Urinary bladder (tissue), 4 donors: ENCODE measurements around the gene CYP4B1. TPM values are rescaled to one million over a fixed set of nuclear protein-coding genes. Genes with fewer than 3 reads are reported as not detected.
"Not testable (repeated sequence)": the region's sequence is repeated elsewhere in the genome, so short reads cannot be mapped to it uniquely, and the experiment has no call there.

Source experiments
- DNase-seq: peaks from one replicate; pipeline ENCODE4 v3.0.0-alpha.2; 2015; ENCODE audit errors: extremely low spot score
- H3K27ac ChIP-seq: one replicate; pipeline ENCODE4 v1.5.1; 2013; ENCODE audit warnings: low read depth, mild to moderate bottlenecking, moderate library complexity
- H3K36me3 ChIP-seq: one replicate; pipeline ENCODE4 v1.6.1; 2013; ENCODE audit warnings: mild to moderate bottlenecking, moderate library complexity; ENCODE audit not compliant: insufficient read depth
- H3K4me1 ChIP-seq: one replicate; pipeline ENCODE4 v1.6.1; 2013; ENCODE audit warnings: mild to moderate bottlenecking, moderate library complexity; ENCODE audit not compliant: insufficient read depth
- H3K4me3 ChIP-seq: one replicate; pipeline ENCODE4 v1.5.1; 2013; ENCODE audit warnings: low read depth, low read length
- WGBS: extraction: QIAGEN DNeasy Blood & Tissue Kit; methylation state at CpG from one replicate; pipeline ENCODE4 v1.1.7; 2013; 5-methylcytosine and 5-hydroxymethylcytosine counted together
- polyA plus RNA-seq: library from polyadenylated mRNA; stranded (reverse); fragments of 200-250 nt; gene quantifications from one replicate; pipeline ENCODE4 v1.2.3, GENCODE V29; 2013
- total RNA-seq: library from RNA; depleted of rRNA; stranded (reverse); fragments of >200 nt; gene quantifications from one replicate; pipeline ENCODE4 v1.2.3, GENCODE V29; 2014
- donor health status: healthy with polysubstance abuse.
- donor health status: healthy.

Gene CYP4B1
- total and polyA plus RNA-seq, 2 donors: 56.6 to 71.5 TPM

DNA sequence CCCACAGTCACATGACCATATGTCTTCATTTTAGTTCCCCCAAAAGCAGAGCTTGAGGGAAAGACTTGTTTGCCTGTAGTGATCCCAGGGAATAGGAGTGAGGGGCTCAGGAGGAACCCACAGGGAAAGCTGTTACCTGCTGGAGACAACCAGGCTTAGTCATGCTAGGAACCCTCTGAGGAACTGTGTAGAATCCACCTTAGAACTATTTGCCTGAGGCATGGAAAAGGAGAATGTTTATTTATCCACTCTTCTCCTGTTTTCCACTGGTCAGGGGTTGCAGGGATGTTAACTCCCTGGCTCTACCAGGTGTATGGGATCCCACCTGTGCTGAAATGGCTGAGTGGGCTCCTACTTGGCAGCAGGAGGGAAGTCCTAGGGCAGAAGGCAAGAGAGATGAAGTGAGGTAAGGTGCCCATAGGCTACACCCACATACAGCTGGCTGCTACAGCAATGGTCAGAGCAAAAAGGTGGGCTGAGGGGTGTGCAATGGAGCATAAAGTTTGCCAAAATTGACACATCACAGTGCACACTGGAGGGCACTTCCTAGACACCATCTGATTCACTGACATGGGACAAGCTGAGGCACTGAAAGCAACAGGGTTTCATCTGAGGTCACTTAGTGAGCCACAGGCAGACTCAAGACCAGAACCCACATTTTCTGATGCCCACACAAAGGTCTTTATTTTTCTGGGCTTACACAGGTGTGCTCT, 29.7 kb upstream of the CYP4B1 start:
- no peak for DNase-seq
- H3K4me1 ChIP-seq: no peaks in the 10 kb centered on the region

GRCh38 chr1:46770541-46770940, 28.3 kb upstream of the CYP4B1 start:
- Histone ChIP-seq H3K27ac (no peak overlapping the region), H3K36me3 (no peaks in the 10 kb centered on the region), H3K4me3 (no peak overlapping the region), H3K4me1 (no peaks in the 10 kb centered on the region)
- DNase-seq: no peak
- WGBS: 74% methylated on average over 3 of the region's 3 CpGs

More for the DNA sequence above, 29.7 kb upstream of the CYP4B1 start:
- Histone ChIP-seq H3K36me3 (no peaks in the 10 kb centered on the region), H3K4me3 (no peak overlapping the region), H3K27ac (no peak overlapping the region)

DNA sequence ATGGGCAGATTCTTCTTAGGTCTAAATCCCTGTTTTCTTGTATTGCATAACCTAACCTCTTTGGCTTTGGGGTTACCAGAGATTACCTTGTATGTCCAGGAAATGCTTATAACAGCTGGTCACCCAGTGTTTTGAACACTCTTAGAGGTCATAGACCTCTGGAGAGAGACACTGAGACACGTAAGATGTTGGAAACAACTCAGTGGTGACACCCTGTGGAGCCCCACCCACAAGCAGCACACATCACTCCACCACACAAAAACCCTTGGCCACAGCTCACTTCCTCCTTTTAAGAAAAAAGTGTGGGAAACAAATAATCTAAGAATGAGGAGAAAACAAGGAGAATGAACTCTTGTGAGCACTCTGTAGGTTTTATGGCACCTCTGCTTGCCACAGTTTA, 26.3 kb upstream of the CYP4B1 start:
- DNase-seq: no peak
- H3K4me3 ChIP-seq: no peak overlapping the region
- WGBS: 50% methylated on average over 1 of the region's 1 CpG
- no peaks in the 10 kb centered on the region for H3K36me3 ChIP-seq
- H3K27ac ChIP-seq: no peak overlapping the region
- no peaks in the 10 kb centered on the region for H3K4me1 ChIP-seq

DNA sequence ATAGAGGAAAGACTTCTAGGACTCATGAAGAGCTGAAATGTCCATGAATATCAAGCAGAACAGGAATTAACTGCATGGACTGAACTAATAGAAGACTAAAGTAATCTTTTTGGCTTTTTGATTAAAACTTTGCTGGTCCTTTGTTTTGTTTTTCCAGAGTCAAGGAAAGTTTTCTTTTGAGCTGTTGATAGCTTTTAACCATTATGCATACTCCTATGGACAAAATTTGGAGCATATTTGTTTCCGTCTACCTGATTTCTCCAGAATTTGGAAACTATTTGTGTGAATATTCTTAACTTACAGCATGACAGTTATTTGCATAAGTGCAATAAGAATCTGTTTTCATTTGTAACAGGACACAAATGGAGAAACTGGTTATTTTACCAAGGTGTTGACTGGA, 24.5 kb upstream of the CYP4B1 start:
- WGBS: 95% methylated on average over 1 of the region's 1 CpG

DNA sequence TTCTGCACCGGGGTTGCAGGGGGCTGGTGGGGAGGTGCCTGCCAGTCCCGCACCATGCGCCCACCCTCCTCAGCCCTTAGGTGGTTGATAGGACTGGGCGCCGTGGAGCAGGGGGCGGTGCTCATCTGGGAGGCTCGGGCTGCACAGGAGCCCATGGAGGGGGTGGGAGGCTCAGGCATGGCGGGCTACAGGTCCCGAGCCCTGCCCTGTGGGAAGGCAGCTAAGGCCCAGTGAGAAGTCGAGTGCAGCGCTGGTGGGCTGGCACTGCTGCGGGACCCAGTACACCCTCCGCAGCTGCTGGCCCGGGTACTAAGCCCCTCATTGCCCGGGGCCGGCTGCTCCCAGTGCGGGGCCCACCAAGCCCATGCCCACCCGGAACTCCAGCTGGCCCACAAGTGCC, 20.4 kb upstream of the CYP4B1 start:
- H3K27ac ChIP-seq, DNase-seq, H3K4me1 ChIP-seq, H3K4me3 ChIP-seq, H3K36me3 ChIP-seq: not testable (repeated sequence)
- 95% methylated on average over 18 of the region's 18 CpGs for WGBS

More for the DNA sequence above, 24.5 kb upstream of the CYP4B1 start:
- Histone ChIP-seq H3K4me3 (no peak overlapping the region), H3K27ac (no peak overlapping the region), H3K36me3 (no peaks in the 10 kb centered on the region), H3K4me1 (no peaks in the 10 kb centered on the region)
- no peak for DNase-seq

DNA sequence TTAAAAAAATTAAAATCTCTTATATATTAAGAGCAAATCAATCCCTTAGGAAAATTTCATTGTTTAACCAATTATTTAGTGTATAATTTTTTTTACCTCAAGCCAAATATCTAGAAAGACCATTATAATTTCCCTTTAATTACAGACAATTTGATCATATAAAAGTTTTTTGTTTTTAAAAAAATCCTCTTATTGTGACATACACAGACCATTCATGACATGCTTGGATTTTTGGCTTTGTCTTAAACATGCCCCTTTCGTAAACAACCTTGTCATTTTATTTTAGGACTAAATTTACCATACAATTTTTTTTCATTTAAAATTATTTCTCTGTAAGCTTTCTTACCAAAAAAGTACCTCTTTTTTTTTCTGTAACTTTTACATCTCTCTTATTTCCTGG, 14.2 kb upstream of the CYP4B1 start:
- H3K4me1 ChIP-seq: no peaks in the 10 kb centered on the region
- no peak for DNase-seq
- no peak overlapping the region for H3K4me3 ChIP-seq
- WGBS: 78% methylated on average over 1 of the region's 1 CpG
- H3K27ac ChIP-seq: no peak overlapping the region
- no peaks in the 10 kb centered on the region for H3K36me3 ChIP-seq

DNA sequence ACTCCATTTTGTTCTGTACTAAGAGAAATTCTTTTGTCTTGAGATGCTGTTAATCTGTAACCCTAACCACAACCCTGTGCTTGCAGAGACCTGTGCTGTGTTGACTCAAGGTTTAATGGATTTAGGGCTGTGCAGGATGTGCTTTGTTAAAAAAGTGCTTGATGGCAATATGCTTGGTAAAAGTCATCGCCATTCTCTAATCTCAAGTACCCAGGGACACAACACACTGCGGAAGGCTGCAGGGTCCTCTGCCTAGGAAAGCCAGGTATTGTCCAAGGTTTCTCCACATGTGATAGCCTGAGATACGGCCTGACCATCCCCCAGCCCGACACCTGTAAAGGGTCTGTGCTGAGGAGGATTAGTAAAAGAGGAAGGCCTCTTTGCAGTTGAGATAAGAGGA, 10.2 kb upstream of the CYP4B1 start:
- not testable (repeated sequence) for H3K4me1 ChIP-seq, H3K4me3 ChIP-seq, H3K36me3 ChIP-seq, H3K27ac ChIP-seq
- WGBS: 67% methylated on average over 4 of the region's 4 CpGs
- DNase-seq: peak; percentile 52

DNA sequence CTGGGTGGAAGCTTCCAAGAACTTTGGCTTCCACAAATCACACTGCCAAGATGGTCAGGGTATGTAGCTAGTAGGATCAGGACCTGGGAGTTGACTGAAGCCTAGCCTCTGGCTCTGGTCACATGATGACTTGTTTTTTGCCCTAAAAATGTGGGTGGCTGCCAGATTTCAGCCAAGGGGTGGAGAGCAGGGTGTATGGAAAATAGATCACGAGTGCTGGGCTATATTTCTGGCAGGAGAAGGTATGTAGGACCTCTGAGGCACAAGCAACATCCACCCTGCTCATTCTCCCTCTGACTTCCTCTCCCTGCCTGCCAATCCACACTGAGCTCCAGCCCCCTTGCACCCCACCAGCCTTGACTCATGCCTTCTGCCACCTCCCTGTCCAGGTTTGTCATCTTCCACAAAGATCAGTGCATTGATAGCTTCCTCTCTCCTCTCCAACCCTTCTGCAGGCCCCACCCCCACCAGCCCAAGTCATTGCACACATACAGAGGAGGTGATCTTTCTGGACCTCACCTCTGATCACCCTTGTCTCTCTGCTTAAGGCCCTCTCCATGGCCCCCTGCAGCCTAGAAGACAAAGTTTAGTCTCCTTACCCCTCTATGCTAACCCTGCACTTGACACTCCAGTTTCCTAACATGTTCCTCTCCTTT, 8.3 kb upstream of the CYP4B1 start:
- no peak for DNase-seq
- WGBS: 33% methylated on average over 1 of the region's 1 CpG

DNA sequence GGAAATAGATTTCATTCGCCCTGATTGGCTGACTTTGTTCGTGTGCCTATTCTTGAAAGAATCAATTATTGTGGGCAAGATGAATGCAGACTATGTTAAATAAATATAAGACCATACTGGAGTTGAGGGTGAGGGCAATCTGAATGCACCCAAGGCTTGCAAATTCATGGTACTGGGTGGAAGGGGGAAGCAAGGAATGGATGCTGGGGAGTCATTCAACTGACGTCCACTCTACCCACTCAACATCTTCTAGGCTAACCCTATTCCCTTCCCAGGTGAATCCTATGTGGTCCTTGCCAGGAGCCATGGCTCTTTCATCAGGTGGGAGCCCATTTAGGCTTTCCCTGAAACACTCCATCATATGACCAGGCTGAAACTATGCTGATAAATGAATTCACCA, 5.7 kb upstream of the CYP4B1 start:
- H3K4me1 ChIP-seq: no peaks in the 10 kb centered on the region
- H3K36me3 ChIP-seq: no peaks in the 10 kb centered on the region
- H3K27ac ChIP-seq: no peak overlapping the region
- no peak for DNase-seq
- H3K4me3 ChIP-seq: no peak overlapping the region
- WGBS: 77% methylated on average over 3 of the region's 3 CpGs

More for the DNA sequence above, 8.3 kb upstream of the CYP4B1 start:
- H3K36me3 ChIP-seq: no peaks in the 10 kb centered on the region
- no peak overlapping the region for H3K4me3 ChIP-seq
- H3K4me1 ChIP-seq: no peaks in the 10 kb centered on the region
- H3K27ac ChIP-seq: no peak overlapping the region

DNA sequence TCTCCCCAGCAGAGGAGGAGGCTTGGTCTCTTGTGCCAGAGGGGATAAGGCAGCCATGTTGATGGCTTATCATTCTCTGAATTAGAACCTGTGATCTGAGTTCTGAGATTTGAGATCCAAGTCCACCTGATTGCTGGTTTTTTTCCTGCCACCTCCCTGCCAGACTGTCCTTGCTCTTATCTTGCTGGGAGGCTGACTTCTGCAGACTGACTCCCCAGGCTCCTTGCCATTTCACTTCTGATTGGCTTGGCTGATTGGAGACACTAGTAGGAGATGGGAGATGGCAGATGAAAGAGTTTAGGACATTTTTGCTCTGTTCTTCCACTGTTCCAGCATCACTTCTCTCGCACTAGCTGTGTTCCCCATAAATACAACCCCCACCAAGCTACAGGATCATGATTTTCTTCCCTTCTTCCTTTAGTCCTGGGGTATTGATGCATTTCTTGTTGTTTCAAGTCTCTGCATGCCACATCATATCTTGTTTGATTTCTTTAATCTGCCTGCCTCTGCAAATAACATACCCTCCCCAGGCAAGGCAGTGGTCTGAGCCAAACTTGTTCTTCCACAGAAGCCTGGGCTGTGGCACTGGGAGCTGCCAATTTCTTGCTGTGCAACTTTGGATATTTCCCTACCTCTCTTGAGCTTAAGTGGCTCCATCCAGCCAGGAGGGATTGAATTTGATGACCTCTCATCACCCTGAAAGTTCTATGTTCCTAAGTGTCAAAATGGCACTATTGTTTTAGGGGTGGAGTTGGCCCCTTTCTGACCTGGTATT, 963 bp upstream of the CYP4B1 start:
- peak; percentile 35 for DNase-seq
- Histone ChIP-seq H3K36me3 (no peaks in the 10 kb centered on the region), H3K4me3 (no peak overlapping the region), H3K4me1 (no peaks in the 10 kb centered on the region), H3K27ac (no peak overlapping the region)
- WGBS: 65% methylated on average over 1 of the region's 1 CpG

DNA sequence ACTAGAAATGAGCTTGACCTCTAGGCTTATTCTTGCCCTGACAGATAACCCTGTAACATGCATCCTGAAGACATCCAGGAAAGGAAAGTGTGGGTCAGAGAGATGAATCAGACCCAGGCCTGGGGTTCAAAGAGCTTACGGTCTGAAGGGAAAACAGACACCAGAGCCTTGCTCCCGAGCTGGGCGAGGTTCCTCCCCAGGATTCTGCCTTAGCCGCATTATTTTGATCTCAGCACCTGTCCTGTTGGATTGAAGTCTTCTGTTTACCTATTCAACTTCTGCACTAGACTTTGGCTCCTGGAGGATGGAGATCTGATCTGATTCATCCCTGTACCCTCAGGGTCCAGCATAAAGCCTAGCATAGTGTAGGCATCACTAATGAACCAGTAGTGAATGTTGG, 1.9 kb downstream of the CYP4B1 start:
- Histone ChIP-seq H3K27ac (no peak overlapping the region), H3K4me3 (peak overlapping the region; percentile 17), H3K36me3 (no peaks in the 10 kb centered on the region), H3K4me1 (no peaks in the 10 kb centered on the region)
- WGBS: 63% methylated on average over 4 of the region's 4 CpGs
- no peak for DNase-seq

- 76% methylated on average over 5 of the region's 5 CpGs for WGBS
- Histone ChIP-seq H3K36me3 (no peaks in the 10 kb centered on the region), H3K4me1 (no peaks in the 10 kb centered on the region), H3K4me3 (peak overlapping the region; percentile 17), H3K27ac (no peak overlapping the region)
- DNase-seq: no peak
Observed at GRCh38 chr1:46801323-46802055, 2.6 kb downstream of the CYP4B1 start.

DNA sequence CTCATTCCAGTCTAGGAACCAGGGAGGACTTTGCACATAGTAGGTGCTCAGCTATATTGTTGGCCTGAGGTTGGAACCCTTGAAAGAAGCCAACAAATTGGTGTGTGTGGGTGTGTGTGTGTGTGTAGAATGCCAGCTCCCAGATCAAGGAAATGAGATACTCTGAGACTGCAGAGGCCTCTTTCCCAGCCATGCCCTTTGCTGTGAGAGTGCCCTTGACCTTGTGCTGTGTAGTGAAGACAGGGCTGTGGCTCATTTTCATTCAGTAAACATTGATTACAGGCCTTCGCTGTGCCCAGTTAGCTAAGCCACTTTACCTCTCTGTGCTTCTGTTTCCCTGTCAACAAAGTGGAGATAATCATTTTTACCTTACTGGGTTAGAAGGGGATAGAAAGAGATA, 3.2 kb downstream of the CYP4B1 start:
- H3K4me3 ChIP-seq: no peak overlapping the region
- no peaks in the 10 kb centered on the region for H3K36me3 ChIP-seq
- no peaks in the 10 kb centered on the region for H3K4me1 ChIP-seq
- no peak for DNase-seq
- no peak overlapping the region for H3K27ac ChIP-seq
- WGBS: 38% methylated on average over 1 of the region's 1 CpG
